Vagina (tissue), 2 donors: ENCODE data around the gene CLEC16A. TPM values are rescaled to one million over a fixed set of nuclear protein-coding genes. Genes with fewer than 3 reads are reported as not detected.
"Not testable (repeated sequence)": the region's sequence is repeated elsewhere in the genome, so short reads cannot be mapped to it uniquely, and the experiment has no call there.

Source experiments
- DNase-seq, 2 donors: peaks; one replicate each; pipeline ENCODE4 v3.0.0-alpha.2; 2017; ENCODE audit errors: extremely low spot score in 2 of 2
- H3K27ac ChIP-seq: fragments of 200-600 bp; sonication (generic); one replicate; pipeline ENCODE4 v1.5.1; 2019
- H3K27me3 ChIP-seq: fragments of 200-600 bp; sonication (generic); one replicate; pipeline ENCODE4 v1.5.1; 2019
- H3K36me3 ChIP-seq, 2 donors: fragments of 200-600 bp; sonication (generic); one replicate each; pipeline ENCODE4 v1.5.1; 2017 to 2019
- H3K4me1 ChIP-seq: fragments of 200-600 bp; sonication (generic); one replicate; pipeline ENCODE4 v1.5.1; 2019
- H3K4me3 ChIP-seq, 2 donors: fragments of 200-600 bp; sonication (generic); 1 replicate in 1 of 2; 2 replicates in 1 of 2; pipeline ENCODE4 v1.5.1; 2016 to 2019
- H3K9me3 ChIP-seq: fragments of 200-600 bp; sonication (generic); one replicate; pipeline ENCODE4 v1.5.1; 2019
- POLR2A ChIP-seq, 2 donors: fragments of 450-650 bp; IDR thresholded peaks; one replicate each; pipeline ENCODE4 v1.6.1; 2017; ENCODE audit warnings: antibody characterized with exemption in 2 of 2, mild to moderate bottlenecking in 2 of 2, moderate library complexity in 2 of 2
- POLR2AphosphoS5 ChIP-seq, 2 donors: sonication (generic); formaldehyde crosslinking; IDR thresholded peaks; one replicate each; pipeline ENCODE4 v1.9.0; 2017; ENCODE audit warnings: antibody characterized with exemption in 2 of 2, mild to moderate bottlenecking in 2 of 2, low read depth in 1 of 2; ENCODE audit not compliant: insufficient read depth in 1 of 2
- intact Hi-C: fragments of 100-400 bp; cut with DNase I; formaldehyde crosslinking; loops from one replicate; pipeline ENCODE4 v1.15.1; 2023
- total RNA-seq: library from RNA; depleted of rRNA; stranded (reverse); fragments of >200 nt; gene quantifications from one replicate; pipeline ENCODE4 v1.2.3, GENCODE V29; 2016
- TF ChIP-seq, protein P1 (sequence below), 3 experiments: fragments of 450-650 bp in 2 of 3; fragments of 200-600 bp in 1 of 3; sonication (generic) in 1 of 3; IDR thresholded peaks; one replicate each; pipeline ENCODE4 v1.5.1; 2017 to 2019; ENCODE audit warnings: antibody characterized with exemption in 3 of 3, mild to moderate bottlenecking in 2 of 3, moderate library complexity in 2 of 3

CLEC16A gene
- total RNA-seq, 1 donor from 2014 or later = 21.6 TPM

DNA sequence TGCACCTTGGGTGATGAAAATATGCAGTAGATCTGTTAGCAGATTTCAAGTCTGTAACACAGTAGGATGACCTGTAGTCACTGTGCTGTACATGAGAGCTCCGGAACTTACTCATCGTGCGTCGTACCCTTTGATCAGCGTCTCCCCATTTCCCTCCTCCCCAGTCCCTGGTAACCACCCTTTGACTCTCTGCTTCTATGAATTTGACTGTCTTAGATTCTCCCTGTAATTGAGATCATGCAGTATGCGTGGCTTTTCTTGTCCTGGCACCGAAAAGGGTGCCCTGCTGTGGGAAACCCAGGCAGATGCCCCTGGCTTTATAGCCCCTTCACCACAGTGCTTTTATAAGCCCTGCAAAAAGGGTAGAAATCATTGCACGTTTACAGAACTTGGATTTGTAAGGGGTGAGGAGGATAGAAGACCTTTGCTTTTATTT is 20.5 kb downstream of the CLEC16A start:
- intact Hi-C loops = loop anchor here (5.0 kb wide), 1 partner anchor 392 kb away; no protein-coding TSS in a partner anchor
- Histone ChIP-seq H3K27ac (no peak overlapping the region), H3K9me3 (no peaks in the 10 kb centered on the region), H3K4me3 (no peak overlapping the region), H3K27me3 (no peaks in the 10 kb centered on the region), H3K36me3 (peaks cover 0 to 22% of the 10 kb centered on the region in 2 donors), H3K4me1 (peaks cover 6% of the 10 kb centered on the region)
- TF ChIP-seq, protein P1, sequence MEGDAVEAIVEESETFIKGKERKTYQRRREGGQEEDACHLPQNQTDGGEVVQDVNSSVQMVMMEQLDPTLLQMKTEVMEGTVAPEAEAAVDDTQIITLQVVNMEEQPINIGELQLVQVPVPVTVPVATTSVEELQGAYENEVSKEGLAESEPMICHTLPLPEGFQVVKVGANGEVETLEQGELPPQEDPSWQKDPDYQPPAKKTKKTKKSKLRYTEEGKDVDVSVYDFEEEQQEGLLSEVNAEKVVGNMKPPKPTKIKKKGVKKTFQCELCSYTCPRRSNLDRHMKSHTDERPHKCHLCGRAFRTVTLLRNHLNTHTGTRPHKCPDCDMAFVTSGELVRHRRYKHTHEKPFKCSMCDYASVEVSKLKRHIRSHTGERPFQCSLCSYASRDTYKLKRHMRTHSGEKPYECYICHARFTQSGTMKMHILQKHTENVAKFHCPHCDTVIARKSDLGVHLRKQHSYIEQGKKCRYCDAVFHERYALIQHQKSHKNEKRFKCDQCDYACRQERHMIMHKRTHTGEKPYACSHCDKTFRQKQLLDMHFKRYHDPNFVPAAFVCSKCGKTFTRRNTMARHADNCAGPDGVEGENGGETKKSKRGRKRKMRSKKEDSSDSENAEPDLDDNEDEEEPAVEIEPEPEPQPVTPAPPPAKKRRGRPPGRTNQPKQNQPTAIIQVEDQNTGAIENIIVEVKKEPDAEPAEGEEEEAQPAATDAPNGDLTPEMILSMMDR (IDR thresholded peaks at IDR 0.05) = no peak
- TF ChIP-seq POLR2A (IDR thresholded peaks at IDR 0.05) (no peak), POLR2AphosphoS5 (IDR thresholded peaks at IDR 0.05; ENCODE audit: insufficient read depth in 1 of 2, low read depth in 1 of 2) (no peak)
- no peak for DNase-seq

DNA sequence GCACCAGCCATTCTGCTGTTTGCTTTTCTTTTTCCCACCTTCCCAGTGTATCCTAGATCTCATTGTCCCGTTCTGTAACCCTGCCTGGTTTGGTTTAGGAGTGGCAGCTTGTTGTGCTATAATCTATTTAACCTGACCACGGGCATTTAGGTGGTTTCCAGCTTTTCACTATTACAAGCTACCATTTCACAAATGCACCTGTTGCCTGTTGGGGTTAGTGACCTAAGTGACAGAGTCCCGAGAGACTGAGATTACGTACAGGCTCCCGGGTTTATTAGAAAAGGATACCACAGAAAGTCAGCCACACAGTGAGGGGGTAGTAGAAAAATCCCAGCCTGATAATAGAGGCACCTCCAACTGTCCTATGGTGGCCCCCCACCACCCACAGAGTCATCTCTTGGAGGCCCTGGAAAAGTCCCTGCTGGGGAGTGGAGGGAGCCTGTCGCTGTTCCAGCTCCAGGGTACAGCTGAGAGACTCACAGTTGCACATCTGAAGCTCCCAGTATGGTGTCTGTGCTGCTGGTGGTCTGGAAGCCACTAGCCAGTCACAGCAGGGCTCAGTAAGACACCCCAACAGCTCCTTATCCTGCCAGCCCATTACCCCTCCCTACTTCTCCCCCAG is 21.2 kb downstream of the CLEC16A start:
- no peaks in the 10 kb centered on the region for H3K9me3 ChIP-seq

GRCh38 chr16:10966129-10966528 is 21.8 kb downstream of the CLEC16A start:
- no peak for DNase-seq

More for the DNA sequence above, 21.2 kb downstream of the CLEC16A start:
- H3K36me3 ChIP-seq = peaks cover 0 to 23% of the 10 kb centered on the region in 2 donors
- H3K4me3 ChIP-seq = no peak overlapping the region
- no peak overlapping the region for H3K27ac ChIP-seq
- peaks cover 6% of the 10 kb centered on the region for H3K4me1 ChIP-seq
- intact Hi-C loops = no loop called here
- TF ChIP-seq, protein P1 (IDR thresholded peaks at IDR 0.05) = no peak
- TF ChIP-seq POLR2AphosphoS5 (IDR thresholded peaks at IDR 0.05; ENCODE audit: insufficient read depth in 1 of 2, low read depth in 1 of 2) (no peak), POLR2A (IDR thresholded peaks at IDR 0.05) (no peak)
- H3K27me3 ChIP-seq = no peaks in the 10 kb centered on the region
- no peak for DNase-seq

DNA sequence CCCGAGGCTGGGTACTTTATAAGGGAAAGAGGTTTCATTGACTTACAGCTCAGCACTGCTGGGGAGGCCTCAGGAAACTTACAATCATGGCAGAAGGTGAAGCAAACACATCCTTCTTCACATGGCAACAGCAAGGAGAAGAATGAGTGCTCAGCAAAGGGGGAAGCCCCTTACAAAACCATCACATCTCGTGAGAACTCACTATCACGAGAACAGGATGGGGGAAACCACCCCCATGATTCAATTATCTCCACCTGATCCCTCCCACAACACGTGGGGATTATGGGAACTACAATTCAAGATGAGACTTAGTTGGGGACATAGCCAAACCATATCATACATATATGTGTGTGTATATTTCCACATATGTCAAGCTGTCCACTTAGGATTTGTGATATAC is 22.2 kb downstream of the CLEC16A start:
- intact Hi-C loops, H3K4me1 ChIP-seq, H3K27ac ChIP-seq, H3K4me3 ChIP-seq, H3K9me3 ChIP-seq, H3K27me3 ChIP-seq, DNase-seq: not testable (repeated sequence)
- peaks cover 0 to 23% of the 10 kb centered on the region in 2 donors for H3K36me3 ChIP-seq

More at GRCh38 chr16:10966129-10966528, 21.8 kb downstream of the CLEC16A start:
- intact Hi-C loops = no loop called here
- Histone ChIP-seq H3K4me1 (peaks cover 6% of the 10 kb centered on the region), H3K36me3 (peaks cover 0 to 23% of the 10 kb centered on the region in 2 donors), H3K4me3 (no peak overlapping the region), H3K27me3 (no peaks in the 10 kb centered on the region), H3K9me3 (no peaks in the 10 kb centered on the region), H3K27ac (no peak overlapping the region)
- TF ChIP-seq POLR2A (IDR thresholded peaks at IDR 0.05) = no peak
- TF ChIP-seq, protein P1 (IDR thresholded peaks at IDR 0.05) = no peak

DNA sequence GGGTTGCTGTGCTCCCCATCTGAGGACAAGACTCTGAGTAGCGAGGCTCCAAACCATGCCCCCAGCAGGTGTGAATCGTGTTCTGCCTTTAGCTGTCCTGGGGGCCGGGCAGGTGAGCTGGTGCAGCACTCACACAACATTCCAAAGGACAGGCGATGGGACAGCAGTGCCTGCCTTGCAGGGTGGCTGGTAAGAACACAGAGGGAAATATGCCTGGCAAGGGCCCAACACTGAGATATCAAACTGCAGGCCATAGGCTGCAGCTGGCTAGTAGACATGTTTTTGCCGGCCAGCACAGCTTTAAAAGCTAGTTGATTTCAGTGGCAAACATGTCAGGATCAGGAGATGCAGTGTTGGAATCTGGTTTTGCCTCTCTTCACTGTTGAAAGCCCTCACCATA is 23.6 kb downstream of the CLEC16A start:
- H3K4me1 ChIP-seq = peaks cover 15% of the 10 kb centered on the region
- no peak for DNase-seq
- intact Hi-C loops = loop anchor here (2.0 kb wide), 1 partner anchor 281 kb away; no protein-coding TSS in a partner anchor
- no peak for TF ChIP-seq POLR2AphosphoS5 (IDR thresholded peaks at IDR 0.05; ENCODE audit: insufficient read depth in 1 of 2, low read depth in 1 of 2)
- no peak for TF ChIP-seq POLR2A (IDR thresholded peaks at IDR 0.05)
- TF ChIP-seq, protein P1 (IDR thresholded peaks at IDR 0.05) = no peak
- no peaks in the 10 kb centered on the region for H3K9me3 ChIP-seq
- peaks cover 0 to 21% of the 10 kb centered on the region in 2 donors for H3K36me3 ChIP-seq
- no peak overlapping the region for H3K4me3 ChIP-seq
- no peaks in the 10 kb centered on the region for H3K27me3 ChIP-seq
- no peak overlapping the region for H3K27ac ChIP-seq
